ENCODE measurements around the gene DTNBP1. TPM values are rescaled to one million over a fixed set of nuclear protein-coding genes. Genes with fewer than 3 reads are reported as not detected.

Gene DTNBP1
- total and polyA plus RNA-seq, 2 donors (not counting 3 experiments of a cell fraction or from before 2014, with no cell fraction given): 24.3 to 28.9 TPM

GRCh38 chr6:15499125-15499524 lies 163.7 kb downstream of the DTNBP1 start:
- CTCF ChIA-PET: no interaction called here
- POLR2A ChIA-PET: no interaction called here
- Histone ChIP-seq H3K9me1 (replicated peaks; ENCODE audit: control insufficient read depth, extremely low read depth, insufficient read depth, low read length) (no peaks in the 10 kb centered on the region), H3K36me3 (ENCODE audit: control insufficient read depth in 2 of 2, extremely low read depth in 1 of 2, insufficient read depth in 2 of 2, low read length in 2 of 2) (peaks cover 2 to 6% of the 10 kb centered on the region in 2 experiments), H3K9me3 (replicated peaks; ENCODE audit: control insufficient read depth, insufficient read depth, low read length) (no peaks in the 10 kb centered on the region), H3K79me2 (ENCODE audit: control insufficient read depth, insufficient read depth, low read length) (no peaks in the 10 kb centered on the region), H2AFZ (ENCODE audit: low read depth, low read length) (no peak overlapping the region), H4K20me1 (replicated peaks; ENCODE audit: control insufficient read depth, extremely low read depth, insufficient read depth, low read length) (no peaks in the 10 kb centered on the region), H3K4me1 (ENCODE audit: control insufficient read depth, extremely low read depth, insufficient read depth, low read length) (no peaks in the 10 kb centered on the region), H3K4me3 (replicated peaks in 1 of 3; ENCODE audit: insufficient read depth in 1 of 3, low read depth in 1 of 3, low read length in 3 of 3) (no peak overlapping the region), H3K27me3 (ENCODE audit: control insufficient read depth in 2 of 2, insufficient read depth in 2 of 2, low read length in 2 of 2) (no peaks in the 10 kb centered on the region), H3K4me2 (ENCODE audit: insufficient read depth, low read length) (no peak overlapping the region), H3K9ac (replicated peaks; ENCODE audit: extremely low read depth, insufficient read depth, low read length) (no peak overlapping the region), H3K27ac (ENCODE audit: insufficient read depth, low read depth, low read length) (no peak overlapping the region)
- BruUV-seq (replicated peaks): no TSS peak
- dilution Hi-C loops (cut with MboI; ENCODE audit: extremely low pct_ligation_motif_present, low sequenced_read_pairs) (no loop called here), intact Hi-C loops (cut with micrococcal nuclease) (no loop called here)
- DNase-seq (ENCODE audit: low read depth, low spot score) (no peak), FAIRE-seq (no peak)
- TF ChIP-seq POLR2AphosphoS5 (IDR thresholded peaks at IDR 0.05; ENCODE audit: insufficient read depth, low read depth, low read length): no peak
- no peak for TF ChIP-seq FOS (IDR thresholded peaks at IDR 0.05; ENCODE audit: borderline replicate concordance, insufficient read depth, low read length)
- TF ChIP-seq, protein P1, sequence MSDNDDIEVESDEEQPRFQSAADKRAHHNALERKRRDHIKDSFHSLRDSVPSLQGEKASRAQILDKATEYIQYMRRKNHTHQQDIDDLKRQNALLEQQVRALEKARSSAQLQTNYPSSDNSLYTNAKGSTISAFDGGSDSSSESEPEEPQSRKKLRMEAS (IDR thresholded peaks at IDR 0.05; ENCODE audit: insufficient read depth, insufficient read length): no peak
- TF ChIP-seq GATA2 (IDR thresholded peaks at IDR 0.05; ENCODE audit: insufficient read depth, insufficient read length, low read depth, low read length): no peak

GRCh38 chr6:15498640-15499039 lies 164.2 kb downstream of the DTNBP1 start:
- TF ChIP-seq POLR2AphosphoS5 (IDR thresholded peaks at IDR 0.05; ENCODE audit: insufficient read depth, low read depth, low read length) (no peak), JUN (IDR thresholded peaks at IDR 0.05; ENCODE audit: borderline replicate concordance, insufficient read depth, insufficient read length, low read depth) (no peak), CTCF (IDR thresholded peaks at IDR 0.05; ENCODE audit: extremely low read depth in 1 of 2, insufficient read depth in 1 of 2, low read depth in 1 of 2, low read length in 2 of 2) (no peak), POLR2A (IDR thresholded peaks at IDR 0.05; ENCODE audit: low read depth, low read length) (no peak), FOS (IDR thresholded peaks at IDR 0.05; ENCODE audit: borderline replicate concordance, insufficient read depth, low read length) (no peak), EZH2 (IDR thresholded peaks at IDR 0.05; ENCODE audit: borderline replicate concordance, low read depth, low read length, severe bottlenecking) (no peak), GATA2 (IDR thresholded peaks at IDR 0.05; ENCODE audit: insufficient read depth, insufficient read length, low read depth, low read length) (no peak), MYC (IDR thresholded peaks at IDR 0.05; ENCODE audit: low read depth, low read length) (no peak)
- TF ChIP-seq, protein P1 (IDR thresholded peaks at IDR 0.05; ENCODE audit: insufficient read depth, insufficient read length): no peak
- CTCF ChIA-PET: no interaction called here

More at GRCh38 chr6:15498640-15499039, 164.2 kb downstream of the DTNBP1 start:
- dilution Hi-C loops (cut with MboI; ENCODE audit: extremely low pct_ligation_motif_present, low sequenced_read_pairs) (no loop called here), intact Hi-C loops (cut with micrococcal nuclease) (no loop called here)
- Histone ChIP-seq H3K27me3 (ENCODE audit: control insufficient read depth in 2 of 2, insufficient read depth in 2 of 2, low read length in 2 of 2) (no peaks in the 10 kb centered on the region), H3K9me3 (replicated peaks; ENCODE audit: control insufficient read depth, insufficient read depth, low read length) (no peaks in the 10 kb centered on the region), H3K79me2 (ENCODE audit: control insufficient read depth, insufficient read depth, low read length) (no peaks in the 10 kb centered on the region), H3K4me2 (ENCODE audit: insufficient read depth, low read length) (no peak overlapping the region), H3K4me3 (replicated peaks in 1 of 3; ENCODE audit: insufficient read depth in 1 of 3, low read depth in 1 of 3, low read length in 3 of 3) (no peak overlapping the region), H3K36me3 (ENCODE audit: control insufficient read depth in 2 of 2, extremely low read depth in 1 of 2, insufficient read depth in 2 of 2, low read length in 2 of 2) (peaks cover 2 to 6% of the 10 kb centered on the region in 2 experiments), H2AFZ (ENCODE audit: low read depth, low read length) (no peak overlapping the region), H3K9me1 (replicated peaks; ENCODE audit: control insufficient read depth, extremely low read depth, insufficient read depth, low read length) (no peaks in the 10 kb centered on the region), H3K27ac (ENCODE audit: insufficient read depth, low read depth, low read length) (no peak overlapping the region), H4K20me1 (replicated peaks; ENCODE audit: control insufficient read depth, extremely low read depth, insufficient read depth, low read length) (no peaks in the 10 kb centered on the region), H3K4me1 (ENCODE audit: control insufficient read depth, extremely low read depth, insufficient read depth, low read length) (no peaks in the 10 kb centered on the region), H3K9ac (replicated peaks; ENCODE audit: extremely low read depth, insufficient read depth, low read length) (no peak overlapping the region)
- POLR2A ChIA-PET: no interaction called here
- FAIRE-seq (no peak), DNase-seq (ENCODE audit: low read depth, low spot score) (no peak)
- BruUV-seq (replicated peaks): no TSS peak
